8988T (cell line): ENCODE results near the gene DOK4.
A peak's percentile ranks its signal among the peaks of the same experiment; 100 is the strongest.
"Not testable (repeated sequence)": the region's sequence is repeated elsewhere in the genome, so short reads cannot be mapped to it uniquely, and the experiment has no call there.

Experiments
- DNase-seq: peaks from one replicate; pipeline ENCODE4 v3.0.0; 2011

The DOK4 gene

GRCh38 chr16:57500578-57501111, 14.4 kb upstream of the DOK4 start:
- no peak for DNase-seq

- DNase-seq = not testable (repeated sequence)
These were observed 13.6 kb upstream of the DOK4 start for GRCh38 chr16:57499941-57500340.

DNA sequence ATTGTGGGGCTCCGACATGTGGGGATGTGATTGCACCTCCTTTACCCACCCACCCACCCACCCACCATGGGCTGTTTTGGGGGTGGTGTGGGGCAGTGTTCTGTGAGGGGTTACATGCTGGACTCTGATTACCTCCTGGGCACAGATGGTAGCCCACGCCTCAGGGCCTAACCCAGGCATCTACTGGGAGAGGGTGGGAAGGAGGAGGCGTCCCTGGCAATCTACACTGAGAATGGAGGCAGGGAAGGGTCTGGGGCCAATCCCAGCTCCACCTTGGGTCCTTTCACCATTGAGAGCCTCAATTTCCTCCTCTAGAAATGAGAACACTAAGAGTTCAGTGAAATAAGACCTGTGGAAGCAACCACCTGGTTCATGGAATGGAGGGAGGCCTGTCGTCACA, 11.7 kb upstream of the DOK4 start:
- DNase-seq = no peak

DNA sequence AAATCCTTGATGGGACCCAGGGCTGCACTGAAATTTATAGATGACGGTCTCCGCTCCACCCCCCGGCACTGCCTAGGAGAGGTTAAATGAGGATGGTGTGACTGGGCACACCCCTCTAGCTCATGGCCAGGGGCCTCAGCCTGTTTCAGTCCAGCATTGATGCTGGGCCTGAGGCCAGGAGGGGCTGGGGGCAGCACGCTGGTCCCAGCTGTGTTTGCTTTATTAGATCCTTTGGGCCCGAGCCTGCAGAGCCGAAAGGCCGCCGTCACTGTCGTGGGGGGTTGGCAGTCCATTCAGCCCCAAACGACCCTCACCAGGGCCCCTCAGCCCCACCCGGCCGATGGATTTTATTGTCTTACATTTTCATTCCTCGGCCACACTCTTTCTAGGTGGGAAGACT, 10.8 kb upstream of the DOK4 start:
- DNase-seq = no peak

DNA sequence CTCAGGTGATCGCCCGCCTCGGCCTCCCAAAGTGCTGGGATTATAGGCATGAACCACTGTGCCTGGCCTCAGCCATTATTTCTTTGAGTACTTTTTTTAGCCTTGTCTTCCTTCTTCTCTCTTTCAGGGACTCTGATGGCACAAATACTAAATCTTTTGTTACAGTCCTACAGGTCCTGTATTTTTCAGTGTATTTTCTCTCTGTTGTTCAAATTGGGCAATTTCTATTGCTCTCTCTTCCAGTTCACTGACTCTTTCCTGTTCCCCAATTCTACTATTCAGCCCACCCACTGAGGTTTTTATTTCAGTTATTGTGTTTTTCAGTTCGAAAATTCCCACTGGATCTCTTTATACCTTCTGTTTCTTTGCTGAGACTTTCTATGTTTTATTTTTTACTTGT, 7.5 kb upstream of the DOK4 start:
- DNase-seq = no peak

- DNase-seq = no peak
These were observed 2.9 kb upstream of the DOK4 start for GRCh38 chr16:57489229-57489628.

GRCh38 chr16:57486858-57487834, 853 bp upstream of the DOK4 start:
- DNase-seq = peak; percentile 52

- peak; percentile 26 for DNase-seq
These were observed 990 bp downstream of the DOK4 start for GRCh38 chr16:57485091-57485915.

DNA sequence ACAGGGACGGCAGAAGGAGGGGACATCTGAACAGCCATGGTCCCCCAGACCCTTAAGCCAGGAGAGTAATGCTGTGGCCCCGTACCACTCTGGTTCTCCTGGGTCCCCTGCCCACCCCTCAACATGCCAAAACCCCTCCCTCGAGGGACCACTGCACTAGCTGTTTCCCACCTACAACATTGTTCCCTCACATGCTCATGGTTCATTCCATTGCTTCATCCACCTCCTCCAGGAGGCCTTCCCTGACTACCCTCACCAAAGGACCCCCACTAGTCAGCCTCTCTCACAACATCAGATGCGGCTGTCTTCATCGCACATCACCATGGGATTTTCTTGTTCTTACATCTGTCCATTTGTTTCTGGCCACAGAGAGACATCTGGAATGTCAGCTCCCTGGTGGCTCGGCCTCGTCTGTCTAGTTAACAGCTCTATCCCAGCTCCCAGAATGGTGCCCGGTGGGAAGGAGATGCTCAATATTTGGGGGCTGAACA, 1.7 kb downstream of the DOK4 start:
- DNase-seq = no peak

DNA sequence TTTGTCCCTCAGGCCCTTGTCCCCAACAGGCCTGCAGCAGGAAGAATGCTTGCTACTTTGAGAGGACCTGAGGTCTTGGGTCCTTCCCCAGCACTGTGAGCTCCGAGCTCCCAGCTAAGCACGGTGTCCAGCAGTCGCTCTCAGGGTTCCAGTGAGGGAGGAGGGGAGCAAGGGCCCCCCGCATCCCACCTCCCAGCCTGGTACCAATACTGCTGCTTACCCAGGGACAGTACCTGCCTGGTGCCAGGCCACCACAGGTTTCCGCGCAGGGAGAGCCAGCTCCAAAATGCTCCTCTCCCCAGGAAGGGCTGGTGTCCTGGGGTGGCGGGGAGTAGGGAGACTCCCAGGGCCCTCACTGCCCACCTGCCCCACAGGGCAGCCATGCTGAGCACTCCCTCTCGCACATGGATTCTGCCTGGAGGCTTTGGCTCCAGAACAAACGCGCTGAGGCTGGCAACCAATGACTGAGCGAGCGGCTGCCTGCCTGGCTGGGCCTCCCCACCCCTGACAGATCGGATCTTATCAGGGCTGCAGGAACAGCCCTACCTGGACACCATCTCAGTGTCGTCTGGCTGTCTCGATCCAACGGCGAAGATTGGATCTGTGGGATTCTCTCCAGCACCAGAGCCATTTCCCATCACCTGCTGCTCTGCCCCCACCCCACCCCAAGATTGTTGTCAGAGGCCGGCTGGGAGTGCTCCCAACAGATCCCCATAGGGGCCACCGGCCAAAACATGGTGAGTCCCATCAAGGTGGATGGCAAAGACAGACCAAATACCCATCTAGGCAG, 2.4 kb downstream of the DOK4 start:
- no peak for DNase-seq

DNA sequence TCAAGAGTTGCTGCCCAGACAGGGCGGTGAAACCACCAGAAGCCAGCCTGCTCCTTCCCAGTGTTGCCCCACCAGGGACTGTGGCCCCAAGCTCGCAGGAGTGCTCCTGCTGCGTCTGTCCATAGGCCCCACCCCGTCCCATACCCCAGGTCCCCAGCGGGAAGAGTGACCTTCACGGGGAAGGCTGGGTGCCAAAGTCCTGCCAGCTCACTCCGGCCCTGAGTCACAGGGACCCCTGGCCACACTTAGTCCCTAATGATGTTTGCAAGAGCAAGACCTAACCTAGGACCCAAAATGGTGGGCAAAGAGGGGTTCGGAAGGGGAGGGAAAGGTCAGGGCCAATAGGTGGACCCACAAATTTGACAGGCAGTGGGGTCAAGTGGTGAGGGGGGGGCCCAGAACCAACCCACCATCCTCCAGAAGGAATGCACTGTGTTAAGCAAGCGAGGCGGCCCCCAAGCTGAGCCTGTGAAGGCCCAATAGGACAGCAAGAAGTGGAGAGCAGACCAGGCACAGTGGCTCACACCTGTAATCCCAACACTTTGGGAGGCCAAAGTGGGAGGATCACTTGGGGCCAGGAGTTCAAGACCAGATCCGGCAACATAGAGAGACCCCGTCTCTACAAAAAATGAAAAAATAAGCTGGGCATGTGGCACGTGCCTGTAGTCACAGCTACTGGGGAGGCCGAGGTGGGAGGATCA, 3.3 kb downstream of the DOK4 start:
- DNase-seq = peak; percentile 27

DNA sequence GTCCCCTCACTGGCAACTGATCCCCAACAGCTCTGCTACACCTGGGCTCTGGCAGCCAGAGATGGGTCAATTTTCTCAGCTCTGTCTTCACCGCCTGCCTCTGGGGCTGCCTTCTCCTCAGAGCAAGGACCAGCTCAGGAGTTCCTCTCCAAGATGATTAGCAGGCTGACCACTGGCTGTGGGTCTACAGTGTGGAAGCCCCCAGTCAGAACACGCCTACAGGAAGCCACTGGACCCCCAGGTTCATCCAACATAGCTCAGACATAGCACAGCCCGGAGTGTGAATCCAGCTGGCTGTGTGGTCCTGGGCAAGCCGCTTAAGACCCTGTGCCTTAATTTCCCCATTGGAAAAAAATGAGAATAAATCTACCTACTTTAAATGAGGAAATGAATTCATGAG, 4.9 kb downstream of the DOK4 start:
- DNase-seq = no peak

DNA sequence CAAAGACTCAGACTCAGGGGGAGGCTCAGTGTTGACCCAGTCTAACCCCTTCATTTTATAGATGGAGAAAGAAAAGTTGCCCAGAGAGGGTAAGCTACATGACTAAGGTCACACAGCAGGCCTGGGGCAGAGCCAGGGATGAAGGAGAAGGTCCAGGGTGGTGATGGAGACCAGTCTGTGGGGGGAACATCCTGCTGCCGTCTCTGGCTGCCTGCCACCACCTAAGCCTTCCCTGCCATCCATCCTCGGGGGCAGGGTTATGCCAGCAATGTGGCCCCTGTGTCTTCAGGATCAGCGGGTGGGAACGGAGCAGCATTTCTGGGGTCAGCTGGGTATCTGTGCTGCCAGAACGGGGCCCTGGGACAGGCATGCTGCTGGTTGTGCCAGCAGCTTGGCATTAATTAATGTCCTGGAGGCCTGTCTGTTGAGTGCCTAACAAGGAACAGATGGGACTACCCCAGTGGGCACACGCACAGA, 5.5 kb downstream of the DOK4 start:
- no peak for DNase-seq

DNA sequence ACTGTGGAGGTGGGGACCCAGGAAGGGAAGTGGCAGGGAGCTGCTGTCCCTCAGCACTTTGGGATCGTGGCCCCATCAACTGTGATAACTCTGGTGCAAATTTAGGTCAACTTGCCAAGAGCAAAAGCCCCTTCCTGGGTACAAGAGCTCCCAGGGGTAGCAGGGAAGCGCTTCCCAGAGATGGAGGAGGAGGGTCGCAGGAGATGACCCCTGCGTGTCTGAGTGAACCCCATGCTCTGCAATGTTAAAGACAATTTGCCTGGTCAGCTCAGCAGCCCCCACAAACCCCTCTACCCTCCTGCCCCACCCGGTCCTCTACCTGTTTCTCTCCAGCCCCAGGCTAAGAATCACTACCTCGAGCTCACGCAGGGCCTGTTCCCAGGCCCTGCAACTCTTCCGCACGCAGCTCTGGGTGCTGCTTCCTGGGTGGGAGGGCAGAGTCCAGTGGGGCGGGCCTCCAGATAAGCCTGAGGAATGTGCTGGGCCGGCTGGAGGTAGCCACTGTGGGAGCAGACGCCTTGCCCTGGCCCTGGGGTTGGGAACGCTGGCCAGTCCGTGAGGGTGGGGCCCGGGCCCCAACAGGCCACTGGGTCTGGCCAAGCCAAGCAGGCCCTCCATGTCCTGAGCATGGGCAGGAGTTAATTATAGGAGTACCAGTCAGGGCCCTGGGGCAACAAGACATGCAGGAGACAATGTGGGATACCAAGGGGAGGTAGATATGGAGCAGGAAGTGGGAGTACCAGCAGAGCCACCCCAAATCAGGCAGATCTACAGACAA, 6.1 kb downstream of the DOK4 start:
- peak; percentile 54 for DNase-seq

DNA sequence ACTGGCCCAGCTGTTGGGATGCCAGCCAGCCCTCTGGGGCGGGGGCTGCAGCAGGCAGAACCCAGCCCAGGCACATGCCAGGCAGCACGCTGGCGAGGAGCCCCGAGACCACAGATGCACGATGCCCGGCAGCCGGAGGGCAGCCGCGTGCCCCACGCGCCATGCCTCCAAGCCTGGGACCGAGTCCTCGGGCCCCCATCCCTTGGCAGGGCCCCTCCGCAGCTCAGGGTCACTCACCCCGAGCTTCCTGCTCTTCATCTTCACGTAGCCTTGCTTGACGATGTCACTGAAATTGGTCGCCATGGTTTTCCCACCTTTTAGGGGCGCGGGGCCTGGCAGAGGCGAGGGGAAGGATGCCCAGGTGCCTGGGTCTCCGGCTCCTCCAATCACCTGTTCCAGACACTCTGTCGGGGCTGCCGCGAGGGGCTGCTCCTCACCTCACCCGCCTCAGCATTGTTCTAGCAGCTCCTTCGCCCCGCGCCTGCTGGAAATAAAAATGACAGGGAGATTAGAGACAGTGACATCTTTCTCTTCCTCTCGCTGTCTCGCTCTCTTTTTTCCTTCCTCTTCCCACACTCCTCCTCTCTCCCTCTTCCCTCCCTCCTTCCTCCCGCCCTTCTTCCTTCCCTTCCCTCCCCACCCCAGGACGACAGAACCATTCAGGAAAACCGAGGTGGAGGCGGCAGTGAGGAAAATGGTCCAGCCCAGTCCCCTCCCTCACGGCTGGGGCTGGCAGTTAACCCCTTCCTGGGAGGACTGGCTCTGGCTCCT, 6.9 kb downstream of the DOK4 start:
- DNase-seq = peak; percentile 75

GRCh38 chr16:57478396-57479204, 7.7 kb downstream of the DOK4 start:
- no peak for DNase-seq

GRCh38 chr16:57477531-57478202, 8.6 kb downstream of the DOK4 start:
- no peak for DNase-seq

DNA sequence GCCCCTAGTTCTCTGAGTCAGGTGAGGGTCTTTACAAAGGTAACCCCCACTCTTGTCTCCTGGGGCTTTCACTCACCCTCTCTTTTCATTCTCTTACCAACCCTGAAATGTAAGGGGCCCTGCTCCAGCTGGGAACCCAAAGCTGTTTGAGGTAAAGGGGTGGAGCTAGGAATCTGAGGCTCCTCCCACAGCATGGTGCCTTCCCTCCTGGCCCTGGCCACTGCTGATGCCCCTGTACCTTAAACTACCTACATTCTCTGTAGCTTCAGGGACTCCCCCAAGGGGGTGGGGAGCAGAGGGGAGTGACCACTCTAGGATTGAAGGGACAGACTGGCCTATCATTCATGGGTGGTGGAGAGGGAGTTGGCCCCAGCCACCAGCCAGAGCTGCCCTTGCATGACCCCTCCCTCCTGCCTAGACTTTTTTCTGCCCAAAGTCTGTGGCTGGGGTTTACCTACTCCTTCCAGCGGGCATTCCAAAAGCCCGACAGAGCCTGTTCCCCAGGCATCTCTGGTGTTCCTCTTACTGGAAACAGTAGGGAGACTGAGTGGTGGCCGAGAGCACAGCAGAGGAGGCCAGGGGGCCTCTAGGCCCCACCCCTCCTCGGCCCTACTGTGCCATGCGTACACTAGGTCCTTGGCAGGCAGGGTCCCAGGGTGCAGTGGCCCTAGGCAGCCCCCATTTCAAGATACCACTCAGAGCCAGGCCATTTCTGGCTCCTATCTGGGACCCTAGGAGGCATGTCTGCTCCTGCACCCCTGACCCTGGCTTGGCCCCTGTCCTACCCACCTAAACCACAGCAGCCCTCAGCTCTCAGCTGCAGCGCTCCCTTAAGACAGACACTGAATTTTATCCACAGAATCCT, 9.5 kb downstream of the DOK4 start:
- DNase-seq = no peak
